Panc1 (cell line): ENCODE measurements around the gene FANCC.

Source experiments
- CTCF ChIP-seq: fragments of 450-650 bp; IDR thresholded peaks from 2 replicates; pipeline ENCODE4 v1.5.1; 2017; ENCODE audit warnings: mild to moderate bottlenecking
- POLR2AphosphoS5 ChIP-seq: IDR thresholded peaks from 2 replicates; pipeline ENCODE4 v1.6.1; 2012; ENCODE audit warnings: mild to moderate bottlenecking, low read depth, low read length, moderate library complexity
- SIN3A ChIP-seq: IDR thresholded peaks from 2 replicates; pipeline ENCODE4 v1.6.1; 2012; ENCODE audit warnings: low read depth, mild to moderate bottlenecking, low read length, moderate library complexity, borderline replicate concordance; ENCODE audit not compliant: insufficient read depth
- TF ChIP-seq, protein P1 (sequence below), 2 experiments: IDR thresholded peaks; 2 replicates each; pipeline ENCODE4 v1.6.1; 2011 to 2012; ENCODE audit warnings: low read depth in 2 of 2, control low read depth in 1 of 2, low read length in 1 of 2, mild to moderate bottlenecking in 1 of 2, moderate library complexity in 1 of 2; ENCODE audit not compliant: insufficient read depth in 1 of 2

GRCh38 chr9:95077053-95077765 is 240.3 kb downstream of the FANCC start:
- TF ChIP-seq CTCF (no peak), POLR2AphosphoS5 (no peak), SIN3A (no peak)
- TF ChIP-seq, protein P1, sequence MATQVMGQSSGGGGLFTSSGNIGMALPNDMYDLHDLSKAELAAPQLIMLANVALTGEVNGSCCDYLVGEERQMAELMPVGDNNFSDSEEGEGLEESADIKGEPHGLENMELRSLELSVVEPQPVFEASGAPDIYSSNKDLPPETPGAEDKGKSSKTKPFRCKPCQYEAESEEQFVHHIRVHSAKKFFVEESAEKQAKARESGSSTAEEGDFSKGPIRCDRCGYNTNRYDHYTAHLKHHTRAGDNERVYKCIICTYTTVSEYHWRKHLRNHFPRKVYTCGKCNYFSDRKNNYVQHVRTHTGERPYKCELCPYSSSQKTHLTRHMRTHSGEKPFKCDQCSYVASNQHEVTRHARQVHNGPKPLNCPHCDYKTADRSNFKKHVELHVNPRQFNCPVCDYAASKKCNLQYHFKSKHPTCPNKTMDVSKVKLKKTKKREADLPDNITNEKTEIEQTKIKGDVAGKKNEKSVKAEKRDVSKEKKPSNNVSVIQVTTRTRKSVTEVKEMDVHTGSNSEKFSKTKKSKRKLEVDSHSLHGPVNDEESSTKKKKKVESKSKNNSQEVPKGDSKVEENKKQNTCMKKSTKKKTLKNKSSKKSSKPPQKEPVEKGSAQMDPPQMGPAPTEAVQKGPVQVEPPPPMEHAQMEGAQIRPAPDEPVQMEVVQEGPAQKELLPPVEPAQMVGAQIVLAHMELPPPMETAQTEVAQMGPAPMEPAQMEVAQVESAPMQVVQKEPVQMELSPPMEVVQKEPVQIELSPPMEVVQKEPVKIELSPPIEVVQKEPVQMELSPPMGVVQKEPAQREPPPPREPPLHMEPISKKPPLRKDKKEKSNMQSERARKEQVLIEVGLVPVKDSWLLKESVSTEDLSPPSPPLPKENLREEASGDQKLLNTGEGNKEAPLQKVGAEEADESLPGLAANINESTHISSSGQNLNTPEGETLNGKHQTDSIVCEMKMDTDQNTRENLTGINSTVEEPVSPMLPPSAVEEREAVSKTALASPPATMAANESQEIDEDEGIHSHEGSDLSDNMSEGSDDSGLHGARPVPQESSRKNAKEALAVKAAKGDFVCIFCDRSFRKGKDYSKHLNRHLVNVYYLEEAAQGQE (IDR thresholded peaks at IDR 0.05; ENCODE audit: insufficient read depth in 1 of 2, low read depth in 2 of 2, low read length in 1 of 2): no peak
